Suppressor macrophage (primary cell): ENCODE results near the gene DHX58.
A peak's percentile ranks its signal among the peaks of the same experiment; 100 is the strongest.

Experiments used
- DNase-seq, 4 experiments: peaks; one replicate each; pipeline ENCODE4 v3.0.0-alpha.2; 2020 to 2022

Gene DHX58

DNA sequence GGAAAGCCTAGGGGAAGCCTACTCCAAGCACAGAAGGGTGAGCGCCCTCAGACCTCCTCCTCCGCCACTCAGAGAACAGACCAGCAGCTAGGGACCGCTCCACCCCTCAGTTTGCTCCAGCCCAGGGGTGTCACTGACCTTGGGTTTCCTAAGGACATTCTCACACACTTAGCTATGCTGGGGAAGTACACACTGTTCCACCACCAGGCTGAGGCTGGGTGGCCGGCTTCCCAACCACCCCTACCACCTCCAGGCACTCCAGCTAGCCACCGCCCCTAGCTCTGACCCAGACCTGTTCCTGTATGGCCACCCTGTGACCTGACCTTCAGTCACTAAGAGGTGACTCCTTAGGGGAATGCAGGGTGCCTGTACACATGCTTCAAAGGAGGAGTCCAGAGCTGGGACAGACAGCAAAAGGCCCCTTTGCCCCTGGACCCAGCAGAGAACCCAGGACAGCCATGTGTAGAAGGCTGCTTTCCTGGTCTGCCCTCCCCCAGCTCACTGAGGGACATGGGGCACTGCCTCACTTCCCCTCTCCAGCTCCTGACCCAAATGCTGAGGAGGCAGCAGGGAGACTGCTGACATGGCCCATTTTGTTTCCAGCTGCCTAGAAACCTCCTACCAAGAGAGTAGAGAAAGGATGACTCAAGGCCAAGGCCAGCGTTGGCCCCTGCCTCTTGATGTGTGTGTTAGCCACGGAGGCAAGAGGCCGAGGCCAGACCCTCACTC is 16.8 kb upstream of the DHX58 start:
- DNase-seq: peak; percentile 86 to 94 (median 92)

DNA sequence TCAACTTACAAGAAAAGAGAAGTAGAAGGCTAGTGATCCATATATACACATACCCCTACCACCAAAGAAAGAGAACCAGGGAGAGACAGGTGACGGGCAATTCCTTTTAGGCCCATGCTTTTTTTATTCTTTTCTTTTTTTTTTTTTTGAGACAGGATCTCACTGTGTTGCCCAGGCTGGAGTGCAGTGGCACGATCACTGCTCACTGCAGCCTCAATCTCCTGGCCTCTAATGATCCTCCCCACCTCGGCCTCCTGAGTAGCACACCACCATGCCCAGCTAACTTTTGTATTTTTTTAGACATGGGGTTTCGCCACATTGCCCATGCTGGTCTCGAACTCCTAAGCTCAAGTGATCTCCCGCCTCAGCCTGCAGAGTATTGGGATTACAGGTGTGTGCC is 14.9 kb upstream of the DHX58 start:
- no peak for DNase-seq

DNA sequence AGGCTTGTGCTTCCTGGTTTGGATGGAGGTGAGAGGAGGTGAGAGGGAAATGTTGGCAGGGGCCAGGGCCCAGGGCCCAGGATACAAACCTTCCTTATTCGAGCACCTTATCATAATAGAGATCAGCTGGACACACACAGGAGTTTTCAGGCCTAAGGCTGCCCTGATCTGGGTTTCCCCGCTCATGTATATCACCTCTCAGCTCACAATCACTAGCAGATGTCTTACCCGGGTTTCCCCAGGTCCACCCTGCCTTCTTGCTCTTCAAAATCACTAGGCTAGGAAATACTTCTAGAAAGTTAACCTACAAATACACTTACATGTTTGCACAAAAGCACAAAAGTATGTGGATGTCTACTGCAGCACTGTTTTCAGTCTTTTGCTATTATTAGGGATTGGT is 14.3 kb upstream of the DHX58 start:
- no peak for DNase-seq

- no peak for DNase-seq
Observed at GRCh38 chr17:42125565-42125964, 13.1 kb upstream of the DHX58 start.

DNA sequence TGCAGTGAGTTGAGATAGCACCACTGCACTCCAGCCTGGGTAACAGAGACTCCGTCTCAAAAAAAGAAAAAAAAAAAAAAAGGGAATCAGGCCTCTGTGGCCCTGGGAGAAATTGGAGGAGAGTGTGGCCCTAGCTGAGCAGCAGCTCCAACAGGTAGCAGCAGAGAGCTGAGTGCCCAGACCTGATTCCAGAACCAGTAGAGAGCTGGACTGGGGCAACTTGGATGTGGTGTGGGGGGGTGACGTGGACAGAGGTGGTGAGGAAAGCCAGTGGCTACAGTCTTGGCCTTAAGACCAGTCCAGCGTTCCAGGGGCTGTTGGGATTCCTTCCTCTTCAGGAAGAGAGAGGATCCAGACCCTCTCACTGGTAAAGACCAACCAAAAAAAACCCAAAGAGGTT is 11.7 kb upstream of the DHX58 start:
- DNase-seq: no peak

DNA sequence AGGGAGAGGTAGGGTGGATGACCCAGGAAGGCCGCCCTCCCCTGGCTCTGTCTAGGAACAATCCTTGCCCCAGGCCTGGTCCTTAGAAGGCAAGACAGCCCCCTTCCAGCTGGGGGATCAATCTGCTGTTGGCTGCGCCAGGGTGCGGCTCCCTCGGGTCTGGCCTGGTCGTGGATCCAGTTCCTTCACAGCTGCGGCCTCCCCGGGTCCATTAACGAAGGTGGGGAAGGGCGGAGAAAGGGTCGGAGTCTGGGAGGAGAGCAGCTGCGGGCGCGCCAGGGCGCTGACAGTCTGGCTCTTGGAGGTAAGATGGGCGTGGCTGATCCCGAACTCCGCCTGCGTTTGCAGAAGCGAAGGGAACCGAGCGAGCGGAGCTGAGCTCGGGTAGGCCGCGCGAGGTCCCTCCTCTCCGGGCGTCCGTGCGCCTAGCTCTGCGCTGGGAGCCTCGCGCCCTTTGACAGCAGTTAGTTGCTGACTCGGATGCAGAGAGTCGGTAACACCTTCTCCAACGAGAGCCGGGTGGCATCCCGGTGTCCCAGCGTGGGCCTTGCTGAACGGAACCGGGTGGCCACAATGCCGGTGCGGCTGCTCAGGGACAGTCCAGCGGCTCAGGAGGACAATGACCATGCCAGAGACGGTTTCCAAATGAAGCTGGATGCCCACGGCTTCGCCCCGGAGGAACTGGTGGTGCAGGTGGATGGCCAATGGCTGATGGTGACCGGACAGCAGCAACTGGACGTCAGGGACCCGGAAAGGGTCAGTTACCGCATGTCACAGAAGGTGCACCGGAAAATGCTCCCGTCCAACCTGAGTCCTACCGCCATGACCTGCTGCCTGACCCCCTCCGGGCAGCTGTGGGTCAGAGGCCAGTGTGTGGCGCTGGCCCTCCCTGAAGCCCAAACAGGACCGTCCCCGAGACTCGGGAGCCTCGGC is 10.1 kb upstream of the DHX58 start, which contains the start of gene HSPB9:
HSPB9 (plus strand) TSS at position 434 of the 933 bp plus-strand sequence; CDS start at position 481, 47 bp downstream.
- no peak for DNase-seq

- peak; percentile 88 to 94 (median 90) for DNase-seq
Observed at GRCh38 chr17:42120770-42121769, 8.6 kb upstream of the DHX58 start, which contains the start of gene KAT2A. KAT2A (minus strand) TSS chr17:42121367; CDS start chr17:42121304, 63 bp downstream.

DNA sequence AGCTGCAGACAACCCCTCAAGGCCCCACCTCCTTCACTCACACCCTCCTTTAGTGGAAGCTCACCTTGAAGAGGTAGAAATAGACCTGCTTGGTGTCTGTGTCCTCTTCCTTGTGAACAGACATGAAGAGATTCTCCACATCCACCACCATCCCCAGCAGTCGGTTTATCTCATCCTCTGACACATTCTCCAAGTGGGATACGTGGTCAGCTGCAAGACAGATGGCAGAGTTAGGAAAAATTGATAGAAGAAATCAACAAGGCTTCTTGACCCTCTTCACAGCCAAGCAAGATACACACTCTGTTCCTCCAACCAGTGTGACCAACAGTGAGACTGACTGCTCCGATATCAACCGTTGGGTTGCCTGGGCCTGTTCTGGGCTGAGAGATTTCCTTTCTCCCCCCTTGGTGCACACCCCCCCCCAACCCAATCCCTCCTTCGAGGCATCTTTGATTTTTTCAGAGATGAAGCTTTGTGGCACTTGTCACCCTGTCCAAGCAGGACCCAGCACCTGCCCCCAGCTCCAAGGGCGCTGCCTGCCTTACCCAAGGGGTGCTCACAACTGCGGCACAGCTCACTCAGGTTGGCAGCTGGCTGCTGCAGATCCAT is 7.8 kb upstream of the DHX58 start:
- no peak for DNase-seq

GRCh38 chr17:42119301-42119700 is 6.8 kb upstream of the DHX58 start:
- no peak for DNase-seq

GRCh38 chr17:42118545-42118944 is 6.0 kb upstream of the DHX58 start:
- DNase-seq: peak; percentile 18 to 58 (median 40)

GRCh38 chr17:42118126-42118510 is 5.6 kb upstream of the DHX58 start:
- no peak for DNase-seq

DNA sequence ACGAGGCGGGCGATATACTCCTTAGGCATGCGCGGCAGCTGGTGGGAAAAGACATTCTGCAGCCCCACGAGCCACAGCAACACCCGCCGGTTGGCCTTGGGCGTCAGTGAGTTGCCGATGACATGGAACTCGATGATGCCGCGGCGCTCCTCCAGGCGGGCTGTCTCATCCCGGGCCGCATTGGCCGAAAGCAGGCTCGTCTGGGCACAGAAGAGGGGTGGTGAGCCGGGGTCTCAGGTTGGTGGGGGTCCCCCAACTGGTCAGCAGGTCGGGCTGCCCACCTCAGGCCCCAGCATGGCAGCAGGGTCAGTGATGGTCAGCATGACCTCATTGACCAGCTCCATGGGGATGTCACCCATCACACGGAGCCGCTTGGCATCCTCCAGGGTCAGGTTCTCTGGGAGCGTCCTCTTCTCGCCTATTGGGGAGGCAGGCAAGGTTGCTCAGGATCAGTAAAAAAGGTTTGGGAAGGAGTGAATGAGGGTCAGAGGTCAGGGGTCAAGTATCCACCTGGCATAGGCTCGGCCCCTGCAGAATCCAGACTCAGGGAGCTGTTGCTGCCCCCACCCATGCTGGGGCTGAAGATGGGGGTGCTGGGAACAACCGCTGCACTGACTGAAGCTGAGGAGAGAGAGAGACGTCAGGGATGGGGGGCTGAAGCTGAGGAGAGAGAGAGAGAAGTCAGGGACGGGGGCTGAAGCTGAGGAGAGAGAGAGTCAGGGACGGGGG is 5.0 kb upstream of the DHX58 start:
- DNase-seq: no peak

DNA sequence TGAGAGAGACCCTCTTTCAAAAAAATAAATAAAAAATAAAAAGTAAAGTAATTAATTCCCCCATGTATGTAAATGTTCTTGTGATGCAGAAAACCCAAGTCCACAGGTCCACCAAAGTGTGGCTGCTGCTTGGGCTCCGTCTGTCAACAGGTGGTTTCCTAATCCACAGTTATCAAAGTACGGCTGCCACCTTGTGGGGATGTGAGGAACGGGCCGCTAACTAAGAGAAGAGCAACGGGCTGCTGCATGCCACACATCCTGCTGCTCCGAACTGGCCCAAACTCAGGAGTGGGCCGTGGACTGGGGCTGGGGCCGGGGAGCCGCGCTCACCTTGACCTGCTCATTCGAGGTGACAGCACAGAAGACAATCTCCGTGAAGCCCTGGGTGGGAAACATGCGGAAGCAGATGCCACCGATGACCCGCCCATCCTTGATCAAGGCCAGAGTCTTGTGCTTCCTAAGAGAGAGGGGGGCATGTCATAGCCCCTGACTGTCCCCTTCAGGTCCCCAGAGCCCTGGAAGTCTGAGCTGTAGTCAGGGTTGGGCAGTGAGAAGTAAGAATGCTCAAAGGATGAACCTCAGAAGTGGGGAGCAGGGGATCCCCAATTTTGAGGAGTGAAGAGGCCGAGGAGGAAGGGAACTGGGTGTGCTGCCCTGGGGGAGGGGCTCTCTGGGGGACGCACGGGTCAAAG is 4.3 kb upstream of the DHX58 start:
- DNase-seq: peak; percentile 85 to 90 (median 88)

DNA sequence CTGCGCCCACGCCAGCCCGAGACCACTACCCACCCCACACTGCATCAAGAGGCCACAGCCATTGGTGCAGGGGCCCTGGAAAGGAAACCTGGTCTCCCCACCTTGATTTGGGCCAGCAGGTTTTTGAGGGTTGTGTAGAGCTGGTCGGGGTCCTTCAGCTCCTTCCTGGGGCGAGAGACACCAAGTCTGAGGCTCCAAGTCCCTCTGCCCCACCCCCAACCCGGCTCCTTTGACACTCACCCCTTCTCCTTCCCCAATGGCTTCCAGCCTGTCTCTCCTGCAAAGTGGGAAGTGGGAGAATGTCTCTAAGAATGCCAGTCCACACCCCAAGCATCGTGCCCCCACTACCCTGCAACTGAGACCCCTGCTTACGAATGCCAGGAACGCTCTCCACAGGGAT is 1.6 kb upstream of the DHX58 start:
- no peak for DNase-seq

- no peak for DNase-seq
Observed at GRCh38 chr17:42113293-42114069, 967 bp upstream of the DHX58 start.

GRCh38 chr17:42111871-42112551 is 503 bp downstream of the DHX58 start:
- peak; percentile 23 to 55 (median 38) for DNase-seq

- DNase-seq: no peak
Observed at GRCh38 chr17:42111265-42111636, 1.3 kb downstream of the DHX58 start.

- no peak for DNase-seq
Observed at GRCh38 chr17:42110301-42111264, 1.9 kb downstream of the DHX58 start.
